ENCODE measurements around the gene TAB2.
A peak's percentile ranks its signal among the peaks of the same experiment; 100 is the strongest.
"Not testable (repeated sequence)": the region's sequence is repeated elsewhere in the genome, so short reads cannot be mapped to it uniquely, and the experiment has no call there.

The TAB2 gene

GRCh38 chr6:149313070-149313469 lies 4.4 kb upstream of the TAB2 start:
- DNase-seq (ENCODE audit: low spot score) = no peak

GRCh38 chr6:149313861-149314260 lies 3.7 kb upstream of the TAB2 start:
- no peak for DNase-seq (ENCODE audit: low spot score)

GRCh38 chr6:149314325-149314905 lies 3.1 kb upstream of the TAB2 start:
- DNase-seq (ENCODE audit: low spot score) = no peak

- DNase-seq (ENCODE audit: low spot score) = no peak
Measured at GRCh38 chr6:149316108-149316727, 1.3 kb upstream of the TAB2 start.

- DNase-seq (ENCODE audit: low spot score) = peak; percentile 62
Measured at GRCh38 chr6:149316740-149317643, 520 bp upstream of the TAB2 start.

- DNase-seq (ENCODE audit: low spot score) = no peak
Measured at GRCh38 chr6:149318581-149319286, 1.2 kb downstream of the TAB2 start.

GRCh38 chr6:149319422-149319821 lies 1.9 kb downstream of the TAB2 start:
- no peak for DNase-seq (ENCODE audit: low spot score)

GRCh38 chr6:149320016-149320415 lies 2.5 kb downstream of the TAB2 start:
- DNase-seq (ENCODE audit: low spot score) = not testable (repeated sequence)

GRCh38 chr6:149320796-149321195 lies 3.3 kb downstream of the TAB2 start:
- no peak for DNase-seq (ENCODE audit: low spot score)

GRCh38 chr6:149323353-149323752 lies 5.8 kb downstream of the TAB2 start:
- no peak for DNase-seq (ENCODE audit: low spot score)

- no peak for DNase-seq (ENCODE audit: low spot score)
Measured at GRCh38 chr6:149323925-149324324, 6.4 kb downstream of the TAB2 start.

- no peak for DNase-seq (ENCODE audit: low spot score)
Measured at GRCh38 chr6:149324428-149324827, 6.9 kb downstream of the TAB2 start.

- DNase-seq (ENCODE audit: low spot score) = no peak
Measured at GRCh38 chr6:149325648-149326236, 8.2 kb downstream of the TAB2 start.

- DNase-seq (ENCODE audit: low spot score) = no peak
Measured at GRCh38 chr6:149327638-149328037, 10.1 kb downstream of the TAB2 start.

- no peak for DNase-seq (ENCODE audit: low spot score)
Measured at GRCh38 chr6:149328083-149328482, 10.6 kb downstream of the TAB2 start.

- DNase-seq (ENCODE audit: low spot score) = no peak
Measured at GRCh38 chr6:149329529-149329928, 12.0 kb downstream of the TAB2 start.

- DNase-seq (ENCODE audit: low spot score) = no peak
Measured at GRCh38 chr6:149330133-149330532, 12.6 kb downstream of the TAB2 start.

- no peak for DNase-seq (ENCODE audit: low spot score)
Measured at GRCh38 chr6:149331043-149331807, 13.7 kb downstream of the TAB2 start.

GRCh38 chr6:149331871-149332270 lies 14.4 kb downstream of the TAB2 start:
- no peak for DNase-seq (ENCODE audit: low spot score)

GRCh38 chr6:149332602-149333265 lies 15.2 kb downstream of the TAB2 start:
- DNase-seq (ENCODE audit: low spot score) = no peak

GRCh38 chr6:149333266-149333620 lies 15.7 kb downstream of the TAB2 start:
- no peak for DNase-seq (ENCODE audit: low spot score)

All from COLO829 (cell line).